H1 (cell line): ENCODE data around the gene CUL4A. TPM values are rescaled to one million over a fixed set of nuclear protein-coding genes. Genes with fewer than 3 reads are reported as not detected.

ENCODE experiments used
- CTCF ChIA-PET: fragments of 300-600 bp; sonication (Branson Sonifier 250); formaldehyde crosslinking; loops from one replicate; lab custom pipeline; 2021; ENCODE audit not compliant: partially characterized antibody; lab: Charles Lee
- POLR2A ChIA-PET: fragments of 300-600 bp; sonication (Branson Sonifier 250); formaldehyde crosslinking; loops from one replicate; lab custom pipeline; 2021; ENCODE audit warnings: inconsistent platforms; ENCODE audit not compliant: partially characterized antibody; lab: Charles Lee
- DNase-seq, 2 experiments: peaks; one replicate each; pipeline versions ENCODE4 v3.0.0 to v3.0.0-alpha.2; 2010 to 2022; ENCODE audit warnings: low spot score in 2 of 2, low read depth in 1 of 2, mixed read lengths in 1 of 2
- FAIRE-seq: peaks from 2 replicates; lab custom pipeline; 2011; peaks lifted over from hg19 to GRCh38; lab: Jason Lieb, UNC
- H2AFZ ChIP-seq: 2 replicates; pipeline ENCODE4 v1.8.1; 2012; ENCODE audit warnings: low read length, inconsistent platforms
- H2AK5ac ChIP-seq: 2 replicates; pipeline ENCODE4 v1.6.1; 2013; ENCODE audit warnings: low read depth, low read length
- H2BK120ac ChIP-seq: replicated peaks from 2 replicates; pipeline ENCODE3; 2013; ENCODE audit warnings: low read depth, low read length, inconsistent platforms
- H2BK12ac ChIP-seq: 2 replicates; pipeline ENCODE4 v1.6.1; 2013; ENCODE audit warnings: low read depth, low read length
- H2BK15ac ChIP-seq: 2 replicates; pipeline ENCODE4 v1.6.1; 2013; ENCODE audit warnings: low read length
- H2BK20ac ChIP-seq: 2 replicates; pipeline ENCODE4 v1.6.1; 2013; ENCODE audit warnings: low read length
- H2BK5ac ChIP-seq: 2 replicates; pipeline ENCODE4 v1.6.1; 2013; ENCODE audit warnings: low read depth, low read length
- H3K14ac ChIP-seq: 2 replicates; pipeline ENCODE4 v1.6.1; 2013; ENCODE audit warnings: inconsistent platforms; ENCODE audit not compliant: insufficient read length
- H3K18ac ChIP-seq: 2 replicates; pipeline ENCODE4 v1.6.1; 2013; ENCODE audit warnings: low read length; ENCODE audit errors: extremely low read depth
- H3K23ac ChIP-seq: 2 replicates; pipeline ENCODE4 v1.6.1; 2013; ENCODE audit warnings: inconsistent platforms; ENCODE audit not compliant: insufficient read length
- H3K23me2 ChIP-seq: 2 replicates; pipeline ENCODE4 v1.6.1; 2013; ENCODE audit warnings: low read depth, low read length
- H3K27ac ChIP-seq: 2 replicates; pipeline ENCODE4 v1.6.1; 2011; ENCODE audit warnings: low read depth, low read length, inconsistent platforms
- H3K27me3 ChIP-seq, 4 experiments: replicated peaks in 1 of 4; 1 replicate in 1 of 4; 2 replicates in 3 of 4; pipeline versions ENCODE4 v1.6.1 to v1.8.1; 2011 to 2013; ENCODE audit warnings: low read length in 3 of 4, mild to moderate bottlenecking in 3 of 4, inconsistent platforms in 2 of 4, mixed read lengths in 2 of 4, moderate library complexity in 1 of 4; ENCODE audit not compliant: control insufficient read depth in 3 of 4, insufficient read depth in 3 of 4; ENCODE audit errors: extremely low read depth in 1 of 4
- H3K36me3 ChIP-seq, 4 experiments: 2 replicates each; pipeline versions ENCODE4 v1.6.1 to v1.8.1; 2011 to 2013; ENCODE audit warnings: mild to moderate bottlenecking in 4 of 4, low read length in 3 of 4, moderate library complexity in 2 of 4, control low read depth in 1 of 4, inconsistent platforms in 1 of 4; ENCODE audit not compliant: insufficient read depth in 4 of 4, control insufficient read depth in 2 of 4
- H3K4ac ChIP-seq: replicated peaks from 2 replicates; pipeline ENCODE3; 2013; ENCODE audit warnings: low read length, low read depth, mixed read lengths, inconsistent platforms; ENCODE audit not compliant: insufficient read length
- H3K4me1 ChIP-seq, 4 experiments: replicated peaks in 1 of 4; 1 replicate in 1 of 4; 2 replicates in 3 of 4; pipeline versions ENCODE4 v1.6.1 to v1.8.1; 2011 to 2013; ENCODE audit warnings: low read length in 3 of 4, inconsistent platforms in 2 of 4, mixed read lengths in 1 of 4; ENCODE audit not compliant: insufficient read depth in 4 of 4, control insufficient read depth in 3 of 4
- H3K4me2 ChIP-seq, 2 experiments: 2 replicates each; pipeline versions ENCODE4 v1.6.1 to v1.8.1; 2011 to 2013; ENCODE audit warnings: low read depth in 2 of 2, low read length in 2 of 2, control low read depth in 1 of 2, inconsistent platforms in 1 of 2, mild to moderate bottlenecking in 1 of 2; ENCODE audit not compliant: insufficient read depth in 1 of 2
- H3K4me3 ChIP-seq, 4 experiments: fragments of 200-600, 300-600 bp in 1 of 4; sonication (generic), shearing (Covaris generic), sonication (Bioruptor Twin) in 1 of 4; 2 replicates each; pipeline versions ENCODE4 v1.5.1 to v1.8.1; 2011 to 2016; ENCODE audit warnings: low read length in 4 of 4, low read depth in 3 of 4, control low read depth in 2 of 4, inconsistent platforms in 2 of 4, mild to moderate bottlenecking in 2 of 4, mixed read lengths in 1 of 4, moderate library complexity in 1 of 4; ENCODE audit not compliant: insufficient read depth in 2 of 4; ENCODE audit errors: extremely low read depth in 1 of 4
- H3K56ac ChIP-seq: replicated peaks from 2 replicates; pipeline ENCODE3; 2013; ENCODE audit warnings: low read depth, mild to moderate bottlenecking, mixed read lengths, low read length, inconsistent platforms; ENCODE audit not compliant: insufficient read length
- H3K79me1 ChIP-seq: 2 replicates; pipeline ENCODE4 v1.6.1; 2013; ENCODE audit warnings: low read depth, low read length, control low read depth
- H3K79me2 ChIP-seq, 2 experiments: 2 replicates each; pipeline versions ENCODE4 v1.6.1 to v1.8.1; 2012 to 2013; ENCODE audit warnings: low read length in 2 of 2, mild to moderate bottlenecking in 2 of 2, inconsistent platforms in 1 of 2; ENCODE audit not compliant: insufficient read depth in 2 of 2, control insufficient read depth in 1 of 2
- H3K9ac ChIP-seq, 4 experiments: replicated peaks in 1 of 4; 1 replicate in 1 of 4; 2 replicates in 3 of 4; pipeline versions ENCODE4 v1.6.1 to v1.8.1; 2011 to 2013; ENCODE audit warnings: low read depth in 3 of 4, low read length in 3 of 4, control low read depth in 2 of 4, mild to moderate bottlenecking in 2 of 4, moderate library complexity in 2 of 4, inconsistent platforms in 1 of 4; ENCODE audit errors: extremely low read depth in 1 of 4
- H3K9me3 ChIP-seq, 2 experiments: 2 replicates each; pipeline versions ENCODE4 v1.6.1 to v1.8.1; 2012 to 2013; ENCODE audit warnings: mild to moderate bottlenecking in 2 of 2, moderate library complexity in 2 of 2, control low read depth in 1 of 2, inconsistent platforms in 1 of 2, low read depth in 1 of 2, low read length in 1 of 2, mixed read lengths in 1 of 2; ENCODE audit not compliant: insufficient read depth in 2 of 2
- H4K20me1 ChIP-seq, 2 experiments: replicated peaks in 1 of 2; 2 replicates each; pipeline versions ENCODE3 to v1.8.1; 2011 to 2013; ENCODE audit warnings: inconsistent platforms in 2 of 2, low read length in 2 of 2, mild to moderate bottlenecking in 1 of 2; ENCODE audit not compliant: insufficient read depth in 2 of 2, control insufficient read depth in 1 of 2
- H4K5ac ChIP-seq: 2 replicates; pipeline ENCODE4 v1.6.1; 2013; ENCODE audit warnings: low read length, low read depth, mixed read lengths, inconsistent platforms; ENCODE audit not compliant: insufficient read length
- H4K8ac ChIP-seq: 2 replicates; pipeline ENCODE4 v1.8.0; 2013; ENCODE audit warnings: mild to moderate bottlenecking, moderate library complexity, low read length, inconsistent platforms; ENCODE audit not compliant: insufficient read depth; ENCODE audit errors: extremely low read depth
- H4K91ac ChIP-seq: replicated peaks from 2 replicates; pipeline ENCODE3; 2013; ENCODE audit warnings: low read length, mixed read lengths, inconsistent platforms; ENCODE audit not compliant: insufficient read length
- ATF2 ChIP-seq: IDR thresholded peaks from 2 replicates; pipeline ENCODE4 v1.6.1; 2012; ENCODE audit warnings: low read length, inconsistent platforms
- MAFK ChIP-seq: IDR thresholded peaks from 2 replicates; pipeline ENCODE4 v1.6.1; 2012; ENCODE audit warnings: low read depth, mild to moderate bottlenecking, improper control_type of control experiment, low read length
- RAD21 ChIP-seq, 2 experiments: IDR thresholded peaks in 1 of 2; conservative IDR thresholded peaks in 1 of 2; 2 replicates each; pipeline ENCODE4 v1.6.1; 2011; ENCODE audit warnings: low read depth in 2 of 2, low read length in 2 of 2, improper control_type of control experiment in 1 of 2, inconsistent platforms in 1 of 2, mild to moderate bottlenecking in 1 of 2, moderate library complexity in 1 of 2
- SAP30 ChIP-seq: fragments of 300-600 bp; sonication (generic); IDR thresholded peaks from 2 replicates; pipeline ENCODE4 v1.7.1; 2012; ENCODE audit warnings: low read length, moderate library complexity, mild to moderate bottlenecking, inconsistent platforms; ENCODE audit not compliant: insufficient read depth, insufficient replicate concordance
- SIN3A ChIP-seq, 2 experiments: IDR thresholded peaks in 1 of 2; conservative IDR thresholded peaks in 1 of 2; 2 replicates each; pipeline ENCODE4 v1.6.1; 2011 to 2012; ENCODE audit warnings: low read length in 2 of 2, improper control_type of control experiment in 1 of 2, low read depth in 1 of 2, mild to moderate bottlenecking in 1 of 2
- SIX5 ChIP-seq: IDR thresholded peaks from 2 replicates; pipeline ENCODE4 v1.6.1; 2011; ENCODE audit warnings: mild to moderate bottlenecking, low read depth, low read length
- WGBS, 2 experiments: shearing (Covaris generic) in 1 of 2; methylation state at CpG; one replicate each; pipeline versions ENCODE4 v1.1.6 to v1.1.7; 2013 to 2015; ENCODE audit warnings: low lambda C conversion rate in 2 of 2, mixed read lengths in 2 of 2, inconsistent platforms in 1 of 2, low coverage in 1 of 2, missing lambda C conversion rate in 1 of 2; ENCODE audit not compliant: insufficient replicate concordance in 2 of 2, insufficient coverage in 1 of 2, insufficient read length in 1 of 2; ENCODE audit errors: extremely low coverage in 1 of 2, missing lambda C conversion rate in 1 of 2; 5-methylcytosine and 5-hydroxymethylcytosine counted together
- polyA plus RNA-seq, 7 experiments: library from polyadenylated mRNA; depleted of rRNA in 3 of 7; stranded (reverse) in 5 of 7; unstranded in 2 of 7; fragments of >200 nt in 5 of 7; fragments of 200-250 nt in 2 of 7; gene quantifications; 1 replicate in 5 of 7; 2 replicates in 1 of 7; 4 replicates in 1 of 7; pipeline versions ENCODE4 v1.2.1 to v1.2.3, GENCODE V29; 2011 to 2013; ENCODE audit warnings: missing spikeins in 2 of 7, mixed read lengths in 2 of 7
- total RNA-seq: library from RNA; stranded (reverse); fragmentation: NEBNext Ultra II Directional; extraction: Animal tissue kit (Norgen Biotek cat#: 25700); gene quantifications from 2 replicates; pipeline ENCODE4 v1.2.1, GENCODE V29; 2021
- TF ChIP-seq, protein P1 (sequence below), 3 experiments: IDR thresholded peaks; 1 replicate in 2 of 3; 2 replicates in 1 of 3; pipeline versions ENCODE4 v1.5.1 to v1.6.1; 2011; ENCODE audit warnings: low read length in 3 of 3, mild to moderate bottlenecking in 3 of 3, inconsistent platforms in 2 of 3, low read depth in 1 of 3, moderate library complexity in 1 of 3; ENCODE audit not compliant: insufficient read depth in 1 of 3; ENCODE audit errors: control extremely low read depth in 1 of 3

The CUL4A gene
- total and polyA plus RNA-seq, 2 of the 8 experiments (the other 6 are each of a cell fraction or from before 2014, with no cell fraction given): 54.7 to 101 TPM

- H3K4me2 ChIP-seq: peak overlapping the region in 1 of 2 experiments; percentile 11; a peak in 1 of 4 replicates
- no peak overlapping the region for H3K56ac ChIP-seq
- H3K4me3 ChIP-seq: no peak overlapping the region
- H3K18ac ChIP-seq: no peak overlapping the region
- H4K91ac ChIP-seq: no peak overlapping the region
- no peak for DNase-seq
- no peak overlapping the region for H3K27ac ChIP-seq
- no peak overlapping the region for H2AK5ac ChIP-seq
- H2BK120ac ChIP-seq: no peak overlapping the region
- POLR2A ChIA-PET: interaction anchor here (0.6 to 3.0 kb wide), 9 partner anchors 8 to 51 kb away, joined by 3 to 8 read pairs (median 3); no protein-coding TSS in a partner anchor
- no peak overlapping the region for H3K14ac ChIP-seq
- H3K36me3 ChIP-seq: peaks cover 0 to 10% (median under 1%) of the 10 kb centered on the region in 4 experiments; a peak in 3 of 8 replicates
- no peak overlapping the region for H4K5ac ChIP-seq
- H3K9me3 ChIP-seq: no peaks in the 10 kb centered on the region
- no peak overlapping the region for H2BK12ac ChIP-seq
- H4K20me1 ChIP-seq: peaks cover 7 to 18% of the 10 kb centered on the region in 2 experiments
- H3K9ac ChIP-seq: no peak overlapping the region
- no peaks in the 10 kb centered on the region for H3K27me3 ChIP-seq
- no peak overlapping the region for H2BK20ac ChIP-seq
- peaks cover 5% of the 10 kb centered on the region for H3K23me2 ChIP-seq
- peak; percentile 48 for FAIRE-seq
- H3K79me1 ChIP-seq: peaks cover 14% of the 10 kb centered on the region; the same call in 1 of the 2 replicates
- CTCF ChIA-PET: interaction anchor here (0.6 to 0.9 kb wide), 6 partner anchors 18 to 1814 kb away, joined by 3 to 6 read pairs (median 3); no protein-coding TSS in a partner anchor
- no peak overlapping the region for H3K4ac ChIP-seq
- 87% methylated on average over 10 of the region's 10 CpGs; no CpG with 5 or more reads in 1 of the 2 experiments for WGBS, 2 experiments
- H3K23ac ChIP-seq: no peak overlapping the region
- H2AFZ ChIP-seq: no peak overlapping the region
- H3K4me1 ChIP-seq: peaks cover 3 to 20% (median 12%) of the 10 kb centered on the region in 4 experiments; a peak in 6 of 7 replicates
- no peak overlapping the region for H4K8ac ChIP-seq
- H3K79me2 ChIP-seq: peaks cover 51 to 84% of the 10 kb centered on the region in 2 experiments
- H2BK15ac ChIP-seq: no peak overlapping the region
- H2BK5ac ChIP-seq: no peak overlapping the region
- TF ChIP-seq, protein P1, sequence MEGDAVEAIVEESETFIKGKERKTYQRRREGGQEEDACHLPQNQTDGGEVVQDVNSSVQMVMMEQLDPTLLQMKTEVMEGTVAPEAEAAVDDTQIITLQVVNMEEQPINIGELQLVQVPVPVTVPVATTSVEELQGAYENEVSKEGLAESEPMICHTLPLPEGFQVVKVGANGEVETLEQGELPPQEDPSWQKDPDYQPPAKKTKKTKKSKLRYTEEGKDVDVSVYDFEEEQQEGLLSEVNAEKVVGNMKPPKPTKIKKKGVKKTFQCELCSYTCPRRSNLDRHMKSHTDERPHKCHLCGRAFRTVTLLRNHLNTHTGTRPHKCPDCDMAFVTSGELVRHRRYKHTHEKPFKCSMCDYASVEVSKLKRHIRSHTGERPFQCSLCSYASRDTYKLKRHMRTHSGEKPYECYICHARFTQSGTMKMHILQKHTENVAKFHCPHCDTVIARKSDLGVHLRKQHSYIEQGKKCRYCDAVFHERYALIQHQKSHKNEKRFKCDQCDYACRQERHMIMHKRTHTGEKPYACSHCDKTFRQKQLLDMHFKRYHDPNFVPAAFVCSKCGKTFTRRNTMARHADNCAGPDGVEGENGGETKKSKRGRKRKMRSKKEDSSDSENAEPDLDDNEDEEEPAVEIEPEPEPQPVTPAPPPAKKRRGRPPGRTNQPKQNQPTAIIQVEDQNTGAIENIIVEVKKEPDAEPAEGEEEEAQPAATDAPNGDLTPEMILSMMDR (IDR thresholded peaks at IDR 0.05; ENCODE audit: control extremely low read depth in 1 of 3, insufficient read depth in 1 of 3, low read depth in 1 of 3, low read length in 3 of 3): peak; percentile 47 to 75 (median 70)
- TF ChIP-seq SIN3A (conservative IDR thresholded peaks at IDR 0.05 in 1 of 2, IDR thresholded peaks at IDR 0.05 in 1 of 2; ENCODE audit: low read depth in 1 of 2, low read length in 2 of 2) (no peak), ATF2 (no peak), MAFK (no peak), SAP30 (no peak), RAD21 (IDR thresholded peaks at IDR 0.05 in 1 of 2, conservative IDR thresholded peaks at IDR 0.05 in 1 of 2; ENCODE audit: low read depth in 2 of 2, low read length in 2 of 2) (peak; percentile 41 to 58; a peak in 3 of 4 replicates), SIX5 (no peak)
Observed at GRCh38 chr13:113211774-113212173, 2.4 kb downstream of the CUL4A start.
